Measurements from ENCODE around the gene ZNF750.

ZNF750 gene

DNA sequence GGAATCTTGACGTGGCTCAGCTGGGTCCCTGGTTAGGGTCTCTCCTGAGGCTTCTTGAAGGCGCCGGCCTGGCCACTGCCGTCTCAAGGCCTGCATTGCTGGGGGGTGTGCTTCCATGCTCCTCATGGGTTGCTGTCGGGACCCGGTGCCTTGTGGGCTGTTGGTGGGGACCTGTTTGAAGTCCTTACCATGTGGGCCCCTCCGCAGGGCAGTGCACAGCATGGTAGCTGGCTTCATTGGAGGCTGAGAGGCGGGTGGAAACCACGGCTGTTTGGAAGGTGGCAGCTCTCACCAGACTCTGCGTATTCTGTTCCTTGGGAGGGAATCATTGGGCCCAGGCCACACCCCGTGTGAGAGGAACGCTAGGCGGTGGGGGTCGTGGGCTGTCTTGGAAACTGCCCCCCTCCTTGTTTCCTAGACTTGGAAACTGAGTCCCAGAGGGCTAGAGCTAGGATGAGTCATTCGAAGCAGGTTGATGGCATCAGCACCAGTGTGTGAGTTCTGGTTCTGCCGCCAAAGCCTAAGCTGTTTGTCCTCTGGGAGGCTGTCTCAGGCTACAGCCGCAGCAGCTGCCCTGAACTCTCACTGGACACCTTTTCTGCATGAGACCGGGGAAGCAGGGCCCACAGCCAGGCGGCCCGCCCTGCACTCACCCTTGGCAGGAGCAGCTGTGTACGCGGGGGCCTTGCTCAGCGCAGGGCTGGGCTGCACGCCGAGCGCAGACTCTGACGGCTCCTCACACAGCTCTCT lies 35.2 kb downstream of the ZNF750 start:
- Histone ChIP-seq H3K4me3 (no peak overlapping the region), H3K27ac (peak overlapping the region in 2 of 21 experiments; percentile 3 to 23)

DNA sequence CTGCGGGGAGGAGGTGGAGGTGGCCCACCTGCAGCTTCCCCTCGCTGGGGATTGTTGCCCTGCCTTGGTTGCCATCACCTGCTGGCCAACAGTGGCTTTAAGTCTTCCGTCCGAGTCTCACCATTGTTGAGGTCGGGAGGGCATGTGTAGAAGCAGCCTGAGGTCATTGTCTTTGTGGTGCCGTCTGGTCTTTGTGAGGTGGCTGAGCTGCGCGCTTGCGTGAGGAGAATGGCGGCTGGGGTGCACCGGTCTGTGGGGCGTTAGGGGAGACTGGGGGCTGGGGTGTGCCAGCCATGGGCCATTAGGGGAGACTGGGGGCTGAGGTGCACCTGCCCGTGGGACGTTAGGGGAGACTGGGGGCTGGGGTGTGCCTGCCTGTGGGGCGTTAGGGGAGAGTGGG lies 36.2 kb downstream of the ZNF750 start:
- Histone ChIP-seq H3K4me3 (no peak overlapping the region), H3K27ac (no peak overlapping the region)

DNA sequence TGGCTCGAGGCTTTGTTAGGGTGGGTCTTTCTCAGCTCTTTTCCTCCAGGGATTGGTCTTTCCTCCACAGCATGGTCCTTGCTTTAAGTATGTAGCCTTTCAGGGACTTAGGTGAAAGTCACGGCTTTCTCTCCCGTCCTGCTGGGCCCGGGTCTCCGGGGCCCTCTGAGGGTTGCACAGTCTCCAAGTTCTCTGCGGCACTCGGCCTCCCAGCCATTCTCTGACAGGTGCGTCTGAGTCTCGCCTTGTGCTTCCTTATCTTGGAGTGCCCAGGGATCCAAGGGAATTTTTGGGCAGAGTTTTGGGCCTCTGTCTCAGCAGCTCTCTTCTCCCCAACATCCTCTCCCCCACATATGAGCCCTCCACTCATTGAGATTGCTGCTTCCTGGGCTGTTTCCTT lies 36.6 kb downstream of the ZNF750 start:
- Histone ChIP-seq H3K4me3 (no peak overlapping the region), H3K27ac (no peak overlapping the region)

DNA sequence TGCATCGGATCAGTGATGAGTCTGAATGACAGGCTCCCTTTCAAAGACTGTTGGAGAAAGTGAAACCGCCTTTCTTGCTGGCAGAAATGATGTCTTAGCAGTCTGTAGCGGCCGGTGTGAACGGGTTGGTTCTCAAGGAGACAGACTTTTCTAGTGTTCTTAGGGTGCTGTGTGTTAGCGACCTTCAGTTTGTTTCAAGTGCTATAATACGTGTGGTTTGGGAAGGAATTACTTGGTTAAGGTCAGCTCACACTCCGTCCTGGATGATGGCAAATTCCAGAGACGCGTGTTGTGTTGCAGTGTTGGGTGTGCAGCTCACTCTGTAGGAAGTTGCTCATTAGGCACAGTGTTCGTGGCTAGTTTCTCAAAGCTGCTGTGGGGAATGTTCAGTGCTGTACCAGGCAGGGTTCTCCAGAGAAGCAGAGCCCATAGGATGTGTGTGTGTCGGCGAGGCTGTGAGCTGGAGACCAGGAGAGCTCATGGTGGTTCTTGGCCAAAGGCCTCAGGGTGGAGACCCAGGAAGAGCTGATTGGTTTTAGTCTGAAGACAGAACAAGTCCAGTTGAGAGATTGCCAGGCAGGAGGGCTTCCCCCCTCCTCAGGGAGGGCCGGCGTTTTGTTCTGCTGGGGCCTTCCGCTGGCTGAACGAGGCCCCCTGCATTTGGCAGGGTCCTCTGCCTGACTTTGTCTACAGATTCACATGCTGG lies 37.6 kb downstream of the ZNF750 start:
- H3K4me3 ChIP-seq = no peak overlapping the region
- H3K27ac ChIP-seq = no peak overlapping the region

DNA sequence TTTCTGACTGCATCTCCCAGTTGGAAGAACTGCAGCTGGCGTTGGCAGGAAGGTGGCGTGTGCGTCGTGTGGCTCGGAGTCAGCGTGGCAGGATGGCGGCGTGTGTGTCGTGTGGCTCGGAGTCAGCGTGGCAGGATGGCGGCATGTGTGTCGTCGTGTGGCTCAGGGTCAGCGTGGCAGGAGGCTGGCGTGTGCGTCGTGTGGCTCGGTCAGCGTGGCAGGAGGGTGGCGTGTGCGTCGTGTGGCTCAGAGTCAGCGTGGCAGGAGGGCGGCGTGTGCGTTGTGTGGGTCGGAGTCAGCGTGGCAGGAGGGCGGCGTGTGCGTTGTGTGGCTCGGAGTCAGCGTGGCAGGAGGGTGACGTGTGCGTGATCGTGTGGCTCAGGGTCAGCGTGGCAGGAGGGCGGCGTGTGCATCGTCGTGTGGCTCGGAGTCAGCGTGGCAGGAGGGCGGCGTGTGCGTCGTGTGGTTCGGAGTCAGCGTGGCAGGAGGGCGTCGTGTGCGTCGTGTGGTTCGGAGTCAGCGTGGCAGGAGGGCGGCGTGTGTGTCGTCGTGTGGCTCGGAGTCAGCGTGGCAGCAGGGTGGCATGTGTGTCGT lies 38.3 kb downstream of the ZNF750 start:
- no peak overlapping the region for H3K4me3 ChIP-seq
- H3K27ac ChIP-seq = no peak overlapping the region

DNA sequence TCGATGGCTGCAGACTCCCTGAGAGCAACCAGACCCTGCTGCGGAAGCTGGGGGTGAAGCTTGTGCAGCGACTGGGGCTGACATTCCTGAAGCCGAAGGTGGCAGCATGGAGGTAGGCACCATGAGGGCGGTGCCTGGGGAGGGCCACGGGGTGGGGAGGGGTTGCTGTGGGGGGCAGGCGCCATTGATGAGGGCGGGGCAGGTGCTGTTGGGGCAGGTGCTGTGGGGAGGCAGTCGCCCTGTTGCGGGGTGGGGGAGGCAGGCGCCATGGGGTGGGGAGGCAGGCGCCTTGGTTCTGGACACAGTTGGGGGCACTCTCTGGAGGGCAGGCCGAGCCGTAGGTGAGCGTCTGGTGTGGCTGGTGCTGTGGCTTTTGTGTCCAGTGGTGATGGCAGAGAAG lies 38.9 kb downstream of the ZNF750 start:
- Histone ChIP-seq H3K4me3 (no peak overlapping the region), H3K27ac (no peak overlapping the region)

DNA sequence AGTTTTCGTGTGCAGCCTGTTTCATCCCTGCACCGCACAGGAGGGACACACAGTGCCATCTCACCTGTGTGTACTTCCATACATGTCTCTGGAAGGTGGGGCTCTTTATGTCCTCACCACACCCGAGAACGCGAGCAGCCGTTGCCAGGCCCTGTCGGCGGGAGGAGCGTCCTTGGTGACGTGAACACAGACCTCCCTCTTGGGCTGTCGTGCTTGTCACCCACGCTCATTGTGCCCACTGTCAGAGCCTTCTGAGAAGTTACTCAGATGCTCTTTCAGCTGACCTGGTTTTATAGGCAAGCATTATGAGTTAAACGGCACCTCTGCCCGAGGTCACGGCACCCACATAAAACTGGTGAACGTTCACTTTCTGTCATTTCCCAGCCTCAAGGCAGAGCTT lies 40.2 kb downstream of the ZNF750 start:
- Histone ChIP-seq H3K27ac (no peak overlapping the region), H3K4me3 (no peak overlapping the region)

DNA sequence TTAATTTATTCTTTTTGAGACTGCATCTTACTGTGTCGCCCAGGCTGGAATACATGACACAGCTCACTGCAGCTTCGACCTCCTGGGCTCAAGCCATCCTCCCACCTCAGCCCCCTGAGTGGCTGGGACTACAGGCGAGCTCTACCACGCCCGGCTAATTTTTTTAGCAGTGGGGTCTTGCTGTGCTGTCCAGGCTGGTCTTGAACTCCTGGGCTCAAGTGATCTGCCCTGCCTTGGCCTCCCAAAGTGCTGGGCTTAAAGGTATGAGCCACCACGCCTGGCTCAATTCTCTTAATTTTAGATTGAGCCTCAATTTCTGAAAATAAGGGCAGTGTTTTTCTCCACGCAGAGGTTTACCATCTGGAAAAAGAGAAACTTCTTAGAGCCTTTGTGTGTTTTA lies 41.1 kb downstream of the ZNF750 start:
- H3K27ac ChIP-seq = no peak overlapping the region

DNA sequence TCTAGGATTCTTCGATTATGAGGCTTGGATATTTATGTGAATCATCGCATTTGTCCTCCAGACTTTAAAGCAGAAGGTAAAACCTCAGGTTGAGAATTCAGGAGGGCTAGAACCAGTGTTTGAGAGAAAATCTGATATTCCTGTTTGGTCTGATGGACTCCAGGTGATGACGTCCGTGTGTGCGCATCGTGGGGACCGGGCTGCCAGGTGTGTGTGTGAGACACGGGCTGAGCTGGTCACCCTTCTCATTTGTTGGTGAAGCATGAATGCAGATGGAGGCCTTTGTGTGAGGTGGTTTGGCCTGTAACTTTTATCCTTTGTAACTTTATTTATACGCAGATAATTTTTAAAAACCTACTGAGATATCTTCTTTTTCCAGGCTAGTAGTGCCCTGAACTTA lies 42.8 kb downstream of the ZNF750 start:
- Histone ChIP-seq H3K4me3 (peak overlapping the region in 1 of 7 experiments; percentile 2), H3K27ac (no peak overlapping the region)

More for the DNA sequence above, 41.1 kb downstream of the ZNF750 start:
- H3K4me3 ChIP-seq = no peak overlapping the region

DNA sequence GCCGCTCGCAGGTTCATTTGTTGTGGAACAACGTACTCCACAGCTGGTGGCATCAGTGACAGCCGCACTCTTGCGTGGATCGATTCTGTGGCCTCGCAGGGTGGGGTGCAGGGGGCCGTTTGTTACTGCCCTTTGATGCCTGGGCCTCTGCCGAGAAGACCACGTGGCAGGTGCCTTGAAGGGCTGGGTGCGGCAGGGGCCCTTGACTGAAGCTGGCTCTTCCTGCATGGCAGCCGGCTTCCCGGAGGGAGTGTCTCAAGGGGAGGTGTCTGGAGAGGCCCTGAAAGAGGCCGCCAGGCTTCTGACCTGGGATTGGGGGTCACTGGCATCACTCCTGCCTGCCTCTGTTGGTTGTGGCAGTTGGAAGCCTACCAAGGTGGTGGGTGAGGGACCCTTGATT lies 44.2 kb downstream of the ZNF750 start:
- Histone ChIP-seq H3K4me3 (no peak overlapping the region), H3K27ac (peak overlapping the region in 18 of 21 experiments; percentile 3 to 83 (median 62))

DNA sequence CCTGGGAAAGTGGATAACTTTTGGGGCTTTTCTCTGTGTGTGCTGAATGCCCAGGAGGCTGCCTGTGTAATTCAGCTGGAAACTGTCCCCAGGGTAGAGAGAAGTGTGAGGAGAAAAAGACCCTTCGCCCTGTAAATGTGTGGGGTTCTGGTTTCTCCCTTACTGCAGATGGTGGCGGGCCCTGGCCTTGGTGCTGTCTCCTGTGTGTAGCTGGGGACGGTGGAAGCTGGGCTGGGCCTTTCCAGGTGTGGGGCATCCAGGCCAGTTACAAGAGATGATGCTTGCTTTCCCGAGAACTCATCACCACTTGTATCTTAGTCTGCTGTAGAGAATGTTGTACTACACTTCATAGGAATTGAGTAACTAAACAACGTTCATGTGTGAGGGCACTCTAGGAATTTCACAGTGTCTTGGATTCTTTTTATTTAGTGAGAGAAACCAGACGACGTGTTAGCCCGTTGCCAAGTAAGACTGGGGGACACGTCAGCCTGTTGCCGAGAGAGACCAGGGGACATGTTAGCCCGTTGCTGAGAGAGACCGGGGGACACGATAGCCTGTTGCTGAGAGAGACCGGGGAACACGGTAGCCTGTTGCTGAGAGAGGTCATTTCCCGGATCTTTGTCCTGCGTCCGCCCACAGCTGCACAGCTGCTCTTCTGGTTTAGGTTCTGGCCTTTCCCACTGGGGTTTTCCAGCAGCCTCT lies 44.9 kb downstream of the ZNF750 start:
- H3K4me3 ChIP-seq = no peak overlapping the region
- H3K27ac ChIP-seq = peak overlapping the region in 20 of 21 experiments; percentile 3 to 83 (median 62)

DNA sequence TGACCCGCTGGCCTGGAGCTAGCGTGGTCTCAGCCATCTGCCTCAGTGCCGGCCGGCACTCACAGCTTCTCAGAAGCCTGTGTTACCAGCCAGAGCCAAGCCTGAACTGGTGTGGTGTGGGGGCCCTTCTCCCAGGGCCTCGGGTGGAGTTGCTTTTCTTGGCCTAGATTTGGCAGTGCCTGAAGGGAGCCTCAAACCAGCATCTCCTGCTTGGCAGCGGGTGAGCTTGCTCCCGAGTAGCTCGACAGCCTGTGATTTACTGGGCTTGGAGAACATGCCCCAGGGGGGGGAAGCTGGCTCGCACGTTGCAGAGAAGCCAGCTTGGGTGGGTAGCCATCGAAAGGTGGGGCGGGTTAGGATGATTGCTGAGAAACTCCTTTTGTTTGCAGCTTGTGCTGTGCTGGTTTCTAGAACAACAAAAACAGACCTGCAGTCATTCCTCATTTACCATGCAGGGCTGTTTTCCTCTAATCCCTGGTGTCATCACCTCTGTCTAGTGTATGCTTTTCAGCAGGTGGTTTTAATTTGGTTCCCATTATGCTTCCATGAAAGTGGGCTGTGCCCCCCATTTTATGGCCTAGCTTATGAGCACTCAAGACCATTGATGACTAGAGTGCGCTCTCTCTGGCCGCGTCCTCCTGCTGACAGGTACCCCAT lies 45.7 kb downstream of the ZNF750 start:
- peak overlapping the region in 20 of 21 experiments; percentile 3 to 83 (median 66) for H3K27ac ChIP-seq
- H3K4me3 ChIP-seq = no peak overlapping the region

DNA sequence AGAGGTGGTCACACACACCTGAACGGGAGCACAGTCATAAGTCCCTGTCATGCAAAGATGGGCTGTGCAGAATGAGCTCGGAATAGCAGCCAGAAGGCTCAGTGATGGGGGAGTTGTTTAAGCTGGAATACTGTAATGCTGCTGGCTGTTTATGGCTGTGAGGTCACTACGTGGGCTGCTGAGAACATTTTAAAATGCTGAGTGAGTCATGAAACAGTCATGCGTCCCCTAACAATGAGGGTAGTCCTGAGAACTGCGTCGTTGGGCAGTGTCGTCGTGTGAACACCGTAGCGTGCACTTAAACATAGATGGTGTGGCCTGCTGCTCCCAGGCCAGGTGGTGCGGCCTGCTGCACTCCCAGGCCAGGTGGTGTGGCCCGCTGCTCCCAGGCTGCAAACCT lies 48.3 kb downstream of the ZNF750 start:
- peak overlapping the region in 2 of 21 experiments; percentile 14 to 41 for H3K27ac ChIP-seq
- no peak overlapping the region for H3K4me3 ChIP-seq

DNA sequence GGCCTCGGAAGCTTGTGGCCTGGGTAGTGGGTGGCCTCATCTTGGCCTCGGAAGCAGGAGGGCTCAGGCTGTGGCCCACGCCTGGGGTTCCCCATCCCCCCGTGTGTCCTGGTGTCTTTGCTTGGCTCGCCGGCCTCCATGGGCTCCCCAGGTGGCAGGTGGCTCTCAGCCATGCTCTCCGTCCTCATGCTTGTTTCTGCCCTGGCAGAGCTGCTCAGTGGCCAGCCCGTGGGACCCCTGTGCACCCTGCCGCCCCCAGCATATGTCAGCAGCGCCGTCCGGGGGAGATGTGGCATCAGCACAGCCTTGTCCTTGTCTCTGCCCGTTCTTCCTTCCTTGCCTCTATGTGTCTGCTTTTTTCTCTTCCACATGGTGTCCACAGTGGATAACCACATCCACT lies 49.4 kb downstream of the ZNF750 start:
- H3K27ac ChIP-seq = peak overlapping the region in 15 of 21 experiments; percentile 17 to 81 (median 64)
- H3K4me3 ChIP-seq = no peak overlapping the region

DNA sequence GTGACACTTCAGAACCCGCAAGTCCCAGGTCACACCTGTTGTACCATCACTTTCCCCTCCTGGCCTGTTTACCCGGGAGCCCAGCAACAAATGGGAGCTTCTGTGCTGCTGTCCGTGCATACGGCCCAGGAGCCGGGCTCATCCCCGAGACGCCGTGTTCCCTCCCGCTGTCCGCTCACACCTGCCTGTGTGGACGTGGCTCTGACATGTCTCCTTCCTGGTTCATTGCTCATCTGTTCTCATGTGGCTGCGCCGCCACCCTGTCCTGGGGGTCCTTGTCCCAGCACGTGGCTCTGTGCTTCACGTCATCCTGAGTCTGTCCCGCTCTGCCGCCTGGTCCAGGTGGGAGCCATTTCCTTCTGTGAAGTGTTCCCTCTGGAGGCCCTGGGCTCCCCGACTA lies 50.0 kb downstream of the ZNF750 start:
- Histone ChIP-seq H3K4me3 (no peak overlapping the region), H3K27ac (peak overlapping the region in 17 of 21 experiments; percentile 17 to 81 (median 63))

DNA sequence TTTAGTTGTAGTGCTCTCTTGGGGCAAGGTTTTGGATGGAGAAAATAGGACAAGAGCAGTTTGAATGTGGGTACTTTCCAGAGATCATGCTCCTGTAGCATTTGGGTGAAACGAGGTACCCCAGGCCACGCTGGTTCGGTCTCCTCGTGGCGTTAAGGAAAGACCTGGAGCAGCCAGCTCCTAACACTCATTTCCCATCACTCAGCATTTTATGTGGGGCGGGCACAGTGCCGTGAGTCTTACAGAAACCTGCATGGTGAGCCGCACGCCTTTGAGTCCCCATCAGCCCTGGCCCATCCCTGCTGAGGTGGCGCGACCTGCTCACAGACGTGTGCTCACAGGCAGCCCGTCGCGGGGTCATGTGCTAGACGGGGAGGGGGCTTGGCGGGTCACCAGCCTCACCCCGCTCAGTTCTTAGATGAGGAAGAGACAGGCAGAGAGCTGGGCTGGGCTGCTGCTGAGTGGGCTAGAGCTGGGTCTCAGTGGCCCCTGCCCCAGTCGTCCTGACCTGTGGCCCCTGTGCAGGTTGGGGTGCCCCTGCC lies 50.7 kb downstream of the ZNF750 start:
- Histone ChIP-seq H3K27ac (peak overlapping the region in 17 of 21 experiments; percentile 17 to 81 (median 64)), H3K4me3 (no peak overlapping the region)

DNA sequence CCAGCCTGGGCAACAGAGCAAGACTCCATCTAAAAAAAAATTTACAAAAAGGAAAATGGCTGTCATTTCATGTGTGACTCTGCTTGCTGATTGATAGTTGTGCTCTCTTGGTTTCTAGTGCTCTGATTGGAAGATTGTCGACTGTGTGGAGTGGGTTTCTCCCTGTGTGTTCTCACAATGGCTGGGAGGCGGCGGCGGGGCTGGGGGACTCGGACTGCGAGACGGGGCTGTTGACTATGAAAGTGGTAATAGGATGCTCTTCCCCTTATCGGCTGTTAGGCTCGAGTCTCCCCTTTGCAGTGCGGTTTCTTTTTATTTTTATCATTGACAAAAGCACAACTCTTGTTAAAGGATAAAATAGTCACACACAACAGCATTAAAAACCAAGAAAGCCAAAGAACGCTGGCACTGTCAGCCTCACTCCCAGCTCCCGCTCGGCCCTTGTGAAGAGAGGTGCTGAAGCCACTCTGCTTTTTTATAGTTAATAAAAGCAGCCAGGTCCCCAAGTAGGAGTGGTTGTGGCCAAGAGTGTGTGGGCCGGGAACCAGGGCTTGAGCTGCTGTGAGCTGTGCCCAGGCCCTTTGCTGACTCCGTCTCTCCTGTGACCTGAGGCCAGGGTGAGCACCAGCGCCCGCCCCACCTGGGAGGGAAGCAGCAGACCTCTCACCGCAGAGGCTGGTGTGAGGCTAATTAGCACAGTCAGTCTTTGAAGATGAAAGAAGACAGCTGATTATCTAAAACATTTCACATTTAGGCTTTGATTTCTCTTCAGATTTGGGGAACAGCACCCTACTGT lies 51.4 kb downstream of the ZNF750 start:
- Histone ChIP-seq H3K4me3 (no peak overlapping the region), H3K27ac (peak overlapping the region in 19 of 21 experiments; percentile 14 to 81 (median 63))

DNA sequence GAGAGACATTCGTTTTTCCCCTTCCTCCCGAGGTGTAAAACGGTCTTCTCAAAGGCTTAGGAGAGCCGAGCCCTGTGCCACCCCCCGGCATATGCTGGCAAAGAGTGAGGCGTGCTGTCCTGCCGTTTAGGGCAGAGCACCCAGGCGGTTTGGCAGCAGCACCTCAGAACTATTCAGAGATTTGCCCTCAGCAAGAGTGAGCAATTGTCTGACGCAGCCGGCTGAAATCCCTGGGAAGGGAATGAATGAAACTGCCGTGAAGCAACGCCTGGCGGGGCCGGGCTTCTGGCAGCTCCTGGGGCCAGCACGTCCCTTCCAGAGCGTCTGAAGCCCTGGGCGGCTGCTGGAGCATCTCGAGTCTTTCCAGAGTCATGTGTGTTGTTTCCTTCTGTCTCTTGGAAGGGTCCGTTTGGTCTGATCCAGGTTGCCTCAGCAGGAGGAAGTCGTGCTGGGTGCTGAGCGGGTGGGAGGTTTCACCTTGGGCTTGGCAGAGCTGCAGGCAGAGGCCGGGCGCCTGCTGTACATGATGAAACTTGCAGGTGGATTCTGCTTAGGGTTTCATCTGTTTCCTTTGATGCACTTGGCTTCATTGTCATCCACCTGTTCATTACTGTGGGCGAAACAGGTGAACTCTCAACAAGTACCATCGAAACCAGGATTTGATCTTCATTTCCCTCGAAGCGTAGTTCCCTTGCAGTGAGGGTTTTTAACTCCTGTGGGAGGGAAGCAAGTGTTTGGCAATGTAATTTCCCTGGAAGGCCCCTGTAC lies 52.6 kb downstream of the ZNF750 start:
- Histone ChIP-seq H3K4me3 (no peak overlapping the region), H3K27ac (peak overlapping the region in 19 of 21 experiments; percentile 46 to 81 (median 70))

Measured in skin epidermis (tissue), 12 donors.